AG04450 (cell line): ENCODE results near the gene MAP2K2. TPM values are rescaled to one million over a fixed set of nuclear protein-coding genes. Genes with fewer than 3 reads are reported as not detected.
A peak's percentile ranks its signal among the peaks of the same experiment; 100 is the strongest.

Experiments used
- CTCF ChIA-PET: fragments of 300-600, 350-600 bp; formaldehyde crosslinking; extraction: SDS; loops from one replicate; lab custom pipeline; 2022; ENCODE audit warnings: antibody characterized with exemption, inconsistent platforms; lab: Charles Lee
- POLR2A ChIA-PET: fragments of 350-600 bp; formaldehyde crosslinking; extraction: SDS; loops from one replicate; lab custom pipeline; 2021; ENCODE audit warnings: antibody characterized with exemption, inconsistent platforms; lab: Yijun Ruan, JAX
- DNase-seq: peaks from one replicate; pipeline ENCODE4 v3.0.0-alpha.2; 2011; ENCODE audit warnings: low read depth, low spot score
- H3K27ac ChIP-seq: one replicate; pipeline ENCODE4 v1.5.1; 2012; ENCODE audit warnings: low read depth, low read length, control low read depth
- H3K27me3 ChIP-seq: one replicate; pipeline ENCODE4 v1.6.0; 2012; ENCODE audit warnings: low read length; ENCODE audit not compliant: control insufficient read depth, insufficient read depth
- H3K4me3 ChIP-seq: 2 replicates; pipeline ENCODE4 v1.5.1; 2011; ENCODE audit warnings: mild to moderate bottlenecking, low read depth, low read length, control low read depth
- H3K9me3 ChIP-seq: 2 replicates; pipeline ENCODE4 v1.5.1; 2012; ENCODE audit warnings: low read length; ENCODE audit not compliant: control insufficient read depth, insufficient read depth
- CTCF ChIP-seq: IDR thresholded peaks from 2 replicates; pipeline ENCODE4 v1.5.1; 2011; ENCODE audit warnings: low read depth, low read length, control low read depth, inconsistent platforms
- polyA plus RNA-seq: library from polyadenylated mRNA; depleted of rRNA; stranded (reverse); fragments of >200 nt; gene quantifications from 2 replicates; pipeline ENCODE4 v1.2.3, GENCODE V29; 2011

The MAP2K2 gene
- polyA plus RNA-seq, 1 experiment, result 65.1 TPM

- no peak for TF ChIP-seq CTCF
- no peak overlapping the region for H3K4me3 ChIP-seq
- no peaks in the 10 kb centered on the region for H3K27me3 ChIP-seq
- no peak overlapping the region for H3K27ac ChIP-seq
- ChIA-PET CTCF (no interaction called here), POLR2A (no interaction called here)
- peaks cover 19% of the 10 kb centered on the region for H3K9me3 ChIP-seq
- no peak for DNase-seq
These were observed 68.7 kb downstream of the MAP2K2 start for GRCh38 chr19:4055209-4055552.

- TF ChIP-seq CTCF, result no peak
- DNase-seq, result no peak
- no peaks in the 10 kb centered on the region for H3K27me3 ChIP-seq
- ChIA-PET CTCF (no interaction called here), POLR2A (no interaction called here)
- H3K27ac ChIP-seq, result no peak overlapping the region
- no peak overlapping the region for H3K4me3 ChIP-seq
- H3K9me3 ChIP-seq, result peaks cover 19% of the 10 kb centered on the region
These were observed 69.3 kb downstream of the MAP2K2 start for GRCh38 chr19:4054441-4055208.

- no peak overlapping the region for H3K27ac ChIP-seq
- DNase-seq, result no peak
- ChIA-PET CTCF (no interaction called here), POLR2A (no interaction called here)
- H3K4me3 ChIP-seq, result no peak overlapping the region
- H3K27me3 ChIP-seq, result no peaks in the 10 kb centered on the region
- H3K9me3 ChIP-seq, result peaks cover 19% of the 10 kb centered on the region
- TF ChIP-seq CTCF, result no peak
These were observed 70.2 kb downstream of the MAP2K2 start for GRCh38 chr19:4053423-4054324.

- Histone ChIP-seq H3K27ac (peak overlapping the region; percentile 39), H3K4me3 (no peak overlapping the region), H3K27me3 (no peaks in the 10 kb centered on the region), H3K9me3 (peaks cover 17% of the 10 kb centered on the region)
- TF ChIP-seq CTCF, result no peak
- no peak for DNase-seq
- POLR2A ChIA-PET, result interaction anchor here (0.5 to 1.2 kb wide), 2 partner anchors 13 to 67 kb away, joined by 3 to 4 read pairs; partner anchors contain the start of genes EEF2 and ZBTB7A
- CTCF ChIA-PET, result no interaction called here
These were observed 70.9 kb downstream of the MAP2K2 start for GRCh38 chr19:4052993-4053422.
